HEK293 (cell line): Measurements from ENCODE around the gene CAMK2G.

Experiments used
- CTCF ChIA-PET: fragments of 350-600 bp; formaldehyde crosslinking; extraction: SDS; loops from one replicate; lab custom pipeline; 2021; ENCODE audit warnings: antibody characterized with exemption; lab: Yijun Ruan, JAX
- POLR2A ChIA-PET: fragments of 300-600 bp; formaldehyde crosslinking; extraction: SDS; loops from one replicate; lab custom pipeline; 2020; ENCODE audit warnings: antibody characterized with exemption, inconsistent platforms; lab: Yijun Ruan, JAX
- H3K27ac ChIP-seq: fragments of 200-500 bp; sonication (Bioruptor generic); 2 replicates; pipeline ENCODE4 v1.5.1; 2014; ENCODE audit warnings: low read depth, low read length, control low read depth, inconsistent platforms; ENCODE audit errors: extremely low read depth
- H3K36me3 ChIP-seq, 2 experiments: fragments of 200-500 bp in 1 of 2; sonication (Bioruptor generic) in 1 of 2; 1 replicate in 1 of 2; 2 replicates in 1 of 2; pipeline ENCODE4 v1.5.1; 2014 to 2017; ENCODE audit warnings: inconsistent platforms in 2 of 2, low read length in 2 of 2; ENCODE audit not compliant: control insufficient read depth in 2 of 2, insufficient read depth in 1 of 2
- H3K4me1 ChIP-seq: fragments of 200-500 bp; sonication (Bioruptor generic); 2 replicates; pipeline ENCODE4 v1.5.1; 2014; ENCODE audit warnings: mild to moderate bottlenecking, low read length, inconsistent platforms; ENCODE audit not compliant: control insufficient read depth, insufficient read depth
- H3K4me3 ChIP-seq: 2 replicates; pipeline ENCODE4 v1.5.1; 2011; ENCODE audit warnings: low read depth, mild to moderate bottlenecking, control low read depth, low read length, moderate library complexity
- H3K9me3 ChIP-seq: fragments of 200-500 bp; sonication (Bioruptor generic); 2 replicates; pipeline ENCODE4 v1.5.1; 2014; ENCODE audit warnings: low read depth, low read length, inconsistent platforms; ENCODE audit not compliant: control insufficient read depth, insufficient read depth
- EGR2 ChIP-seq: fragments of 450-650 bp; formaldehyde crosslinking; IDR thresholded peaks from 2 replicates; pipeline ENCODE4 v1.5.1; 2016; ENCODE audit warnings: low read depth, missing biosample characterization, missing genetic modification characterization
- KLF8 ChIP-seq: fragments of 450-650 bp; formaldehyde crosslinking; IDR thresholded peaks from 2 replicates; pipeline ENCODE4 v1.5.1; 2016; ENCODE audit warnings: missing biosample characterization, missing genetic modification characterization
- OSR2 ChIP-seq: fragments of 450-650 bp; formaldehyde crosslinking; IDR thresholded peaks from 2 replicates; pipeline ENCODE4 v1.5.1; 2016; ENCODE audit warnings: missing biosample characterization, missing genetic modification characterization
- ZFP69B ChIP-seq: fragments of 450-650 bp; formaldehyde crosslinking; IDR thresholded peaks from 2 replicates; pipeline ENCODE4 v1.5.1; 2016; ENCODE audit warnings: missing biosample characterization, missing genetic modification characterization
- ZNF223 ChIP-seq: fragments of 450-650 bp; formaldehyde crosslinking; IDR thresholded peaks from 2 replicates; pipeline ENCODE4 v1.5.1; 2016; ENCODE audit warnings: missing biosample characterization, missing genetic modification characterization
- ZNF266 ChIP-seq: fragments of 450-650 bp; formaldehyde crosslinking; IDR thresholded peaks from 2 replicates; pipeline ENCODE4 v1.5.1; 2016; ENCODE audit warnings: missing biosample characterization, missing genetic modification characterization, low read depth
- ZNF350 ChIP-seq: fragments of 450-650 bp; formaldehyde crosslinking; IDR thresholded peaks from 2 replicates; pipeline ENCODE4 v1.5.0; 2017; ENCODE audit warnings: missing biosample characterization, mild to moderate bottlenecking, missing genetic modification characterization
- ZNF416 ChIP-seq: fragments of 450-650 bp; formaldehyde crosslinking; IDR thresholded peaks from 2 replicates; pipeline ENCODE4 v1.5.1; 2016; ENCODE audit warnings: missing biosample characterization, missing genetic modification characterization
- ZNF501 ChIP-seq: fragments of 450-650 bp; formaldehyde crosslinking; IDR thresholded peaks from 2 replicates; pipeline ENCODE4 v1.5.1; 2016; ENCODE audit warnings: missing biosample characterization, missing genetic modification characterization
- ZNF530 ChIP-seq: fragments of 450-650 bp; formaldehyde crosslinking; IDR thresholded peaks from 2 replicates; pipeline ENCODE4 v1.5.1; 2016; ENCODE audit warnings: low read depth, missing biosample characterization, missing genetic modification characterization
- ZNF707 ChIP-seq: fragments of 450-650 bp; formaldehyde crosslinking; IDR thresholded peaks from 2 replicates; pipeline ENCODE4 v1.5.1; 2016; ENCODE audit warnings: missing biosample characterization, missing genetic modification characterization
- ZNF843 ChIP-seq: fragments of 450-650 bp; formaldehyde crosslinking; IDR thresholded peaks from 2 replicates; pipeline ENCODE4 v1.5.1; 2016; ENCODE audit warnings: missing biosample characterization, missing genetic modification characterization
- TF ChIP-seq, protein P1 (sequence below): fragments of 450-650 bp; formaldehyde crosslinking; IDR thresholded peaks from 2 replicates; pipeline ENCODE4 v1.5.1; 2016; ENCODE audit warnings: missing biosample characterization, missing genetic modification characterization
- TF ChIP-seq, protein P2 (sequence below): sonication (generic); formaldehyde crosslinking; IDR thresholded peaks from 2 replicates; pipeline ENCODE4 v1.8.1; 2022; ENCODE audit warnings: mild to moderate bottlenecking, moderate library complexity, missing genetic modification reagents
- TF ChIP-seq, protein P3 (sequence below): fragments of 450-650 bp; formaldehyde crosslinking; IDR thresholded peaks from 2 replicates; pipeline ENCODE4 v1.5.1; 2016; ENCODE audit warnings: missing biosample characterization, missing genetic modification characterization
- TF ChIP-seq, protein P4 (sequence below): fragments of 450-650 bp; formaldehyde crosslinking; conservative IDR thresholded peaks from 2 replicates; pipeline ENCODE4 v1.5.1; 2016; ENCODE audit warnings: low read depth, missing biosample characterization, missing genetic modification characterization
- TF ChIP-seq, protein P5 (sequence below): fragments of 450-650 bp; formaldehyde crosslinking; IDR thresholded peaks from 2 replicates; pipeline ENCODE4 v1.5.1; 2016; ENCODE audit warnings: missing biosample characterization, missing genetic modification characterization

CAMK2G gene

DNA sequence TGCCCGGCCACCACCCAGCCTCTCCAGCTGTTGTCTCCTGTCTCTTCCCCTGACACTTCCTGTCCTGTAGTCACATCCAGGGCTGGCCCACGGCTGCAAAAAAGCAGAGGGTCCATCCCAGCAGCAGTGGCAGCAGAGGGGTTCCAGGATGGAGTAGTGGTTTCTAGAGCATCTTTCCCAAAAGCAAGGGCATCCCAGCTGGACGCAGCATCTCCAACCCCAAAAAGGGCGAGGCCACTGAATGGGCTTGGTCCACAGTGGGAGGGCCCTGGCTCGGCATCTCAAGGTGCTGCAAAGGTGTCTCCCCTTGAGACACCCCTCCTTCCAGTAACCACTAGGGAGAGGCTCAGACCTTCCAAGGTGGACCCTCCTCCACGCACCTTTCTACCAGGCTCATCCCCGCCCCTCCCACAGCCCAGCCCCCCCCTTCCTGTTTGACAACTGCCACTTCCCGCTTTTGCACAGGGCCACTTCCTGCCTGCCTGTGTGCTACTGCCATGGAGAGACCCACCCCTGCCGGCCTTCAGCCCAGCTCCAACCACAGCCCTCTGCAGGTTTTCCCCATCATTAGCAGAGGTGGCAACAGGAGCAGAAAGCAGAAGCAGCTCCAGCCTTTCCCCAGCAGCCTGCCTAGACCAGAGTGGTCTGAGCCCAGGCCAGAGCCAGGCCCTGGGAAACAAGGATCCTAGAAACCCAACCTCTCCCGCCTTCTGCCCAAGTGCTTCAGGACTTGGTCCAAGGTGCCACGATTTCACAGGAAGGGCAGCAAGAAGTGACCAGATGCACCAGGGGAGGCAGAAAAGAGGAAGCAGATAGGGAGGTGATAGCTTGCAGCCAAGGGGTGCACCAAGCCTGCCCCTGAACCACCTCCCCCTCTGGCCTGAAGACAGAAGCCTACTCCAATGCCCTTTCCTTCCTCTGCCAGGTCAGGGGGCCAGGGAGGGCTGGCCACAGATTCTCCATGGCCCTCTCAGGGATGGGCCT is 8.6 kb downstream of the CAMK2G start (continued):
- TF ChIP-seq, protein P1, sequence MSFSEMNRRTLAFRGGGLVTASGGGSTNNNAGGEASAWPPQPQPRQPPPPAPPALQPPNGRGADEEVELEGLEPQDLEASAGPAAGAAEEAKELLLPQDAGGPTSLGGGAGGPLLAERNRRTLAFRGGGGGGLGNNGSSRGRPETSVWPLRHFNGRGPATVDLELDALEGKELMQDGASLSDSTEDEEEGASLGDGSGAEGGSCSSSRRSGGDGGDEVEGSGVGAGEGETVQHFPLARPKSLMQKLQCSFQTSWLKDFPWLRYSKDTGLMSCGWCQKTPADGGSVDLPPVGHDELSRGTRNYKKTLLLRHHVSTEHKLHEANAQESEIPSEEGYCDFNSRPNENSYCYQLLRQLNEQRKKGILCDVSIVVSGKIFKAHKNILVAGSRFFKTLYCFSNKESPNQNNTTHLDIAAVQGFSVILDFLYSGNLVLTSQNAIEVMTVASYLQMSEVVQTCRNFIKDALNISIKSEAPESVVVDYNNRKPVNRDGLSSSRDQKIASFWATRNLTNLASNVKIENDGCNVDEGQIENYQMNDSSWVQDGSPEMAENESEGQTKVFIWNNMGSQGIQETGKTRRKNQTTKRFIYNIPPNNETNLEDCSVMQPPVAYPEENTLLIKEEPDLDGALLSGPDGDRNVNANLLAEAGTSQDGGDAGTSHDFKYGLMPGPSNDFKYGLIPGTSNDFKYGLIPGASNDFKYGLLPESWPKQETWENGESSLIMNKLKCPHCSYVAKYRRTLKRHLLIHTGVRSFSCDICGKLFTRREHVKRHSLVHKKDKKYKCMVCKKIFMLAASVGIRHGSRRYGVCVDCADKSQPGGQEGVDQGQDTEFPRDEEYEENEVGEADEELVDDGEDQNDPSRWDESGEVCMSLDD: no peak
- TF ChIP-seq, all 188 proteins: peak for 3

DNA sequence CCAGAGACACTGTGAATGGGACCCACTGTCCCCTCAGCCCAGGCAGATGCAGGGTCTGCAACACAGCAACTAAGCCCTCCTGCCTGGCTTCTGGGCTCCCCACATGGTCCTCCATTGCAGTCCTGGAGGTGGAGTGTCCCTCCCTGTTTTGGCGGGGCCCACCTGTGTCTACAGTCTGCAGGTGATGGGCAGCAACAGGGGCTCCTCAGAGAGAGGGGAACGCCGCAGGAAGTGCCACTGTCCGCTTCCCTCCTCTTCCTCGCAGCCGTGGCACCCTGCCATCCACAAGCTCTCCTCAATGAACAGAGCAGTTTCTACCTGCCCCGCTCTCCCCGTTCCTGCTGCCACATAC is 9.3 kb downstream of the CAMK2G start:
- ChIA-PET CTCF (interaction anchor here (0.6 to 3.7 kb wide), 2 partner anchors 15 to 235 kb away, joined by 3 to 33 read pairs; no protein-coding TSS in a partner anchor), POLR2A (no interaction called here)
- no peak overlapping the region for H3K27ac ChIP-seq
- TF ChIP-seq, protein P2, sequence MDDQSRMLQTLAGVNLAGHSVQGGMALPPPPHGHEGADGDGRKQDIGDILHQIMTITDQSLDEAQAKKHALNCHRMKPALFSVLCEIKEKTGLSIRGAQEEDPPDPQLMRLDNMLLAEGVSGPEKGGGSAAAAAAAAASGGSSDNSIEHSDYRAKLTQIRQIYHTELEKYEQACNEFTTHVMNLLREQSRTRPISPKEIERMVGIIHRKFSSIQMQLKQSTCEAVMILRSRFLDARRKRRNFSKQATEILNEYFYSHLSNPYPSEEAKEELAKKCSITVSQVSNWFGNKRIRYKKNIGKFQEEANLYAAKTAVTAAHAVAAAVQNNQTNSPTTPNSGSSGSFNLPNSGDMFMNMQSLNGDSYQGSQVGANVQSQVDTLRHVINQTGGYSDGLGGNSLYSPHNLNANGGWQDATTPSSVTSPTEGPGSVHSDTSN (CRISPR knock-in tag): no peak
- TF ChIP-seq, protein P3, sequence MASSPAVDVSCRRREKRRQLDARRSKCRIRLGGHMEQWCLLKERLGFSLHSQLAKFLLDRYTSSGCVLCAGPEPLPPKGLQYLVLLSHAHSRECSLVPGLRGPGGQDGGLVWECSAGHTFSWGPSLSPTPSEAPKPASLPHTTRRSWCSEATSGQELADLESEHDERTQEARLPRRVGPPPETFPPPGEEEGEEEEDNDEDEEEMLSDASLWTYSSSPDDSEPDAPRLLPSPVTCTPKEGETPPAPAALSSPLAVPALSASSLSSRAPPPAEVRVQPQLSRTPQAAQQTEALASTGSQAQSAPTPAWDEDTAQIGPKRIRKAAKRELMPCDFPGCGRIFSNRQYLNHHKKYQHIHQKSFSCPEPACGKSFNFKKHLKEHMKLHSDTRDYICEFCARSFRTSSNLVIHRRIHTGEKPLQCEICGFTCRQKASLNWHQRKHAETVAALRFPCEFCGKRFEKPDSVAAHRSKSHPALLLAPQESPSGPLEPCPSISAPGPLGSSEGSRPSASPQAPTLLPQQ (tag by site-specific recombination): peak; percentile 62; the same call in 1 of the 2 replicates
- TF ChIP-seq ZFP69B (tag by site-specific recombination): peak; percentile 23; the same call in 1 of the 2 replicates
- TF ChIP-seq, protein P4, sequence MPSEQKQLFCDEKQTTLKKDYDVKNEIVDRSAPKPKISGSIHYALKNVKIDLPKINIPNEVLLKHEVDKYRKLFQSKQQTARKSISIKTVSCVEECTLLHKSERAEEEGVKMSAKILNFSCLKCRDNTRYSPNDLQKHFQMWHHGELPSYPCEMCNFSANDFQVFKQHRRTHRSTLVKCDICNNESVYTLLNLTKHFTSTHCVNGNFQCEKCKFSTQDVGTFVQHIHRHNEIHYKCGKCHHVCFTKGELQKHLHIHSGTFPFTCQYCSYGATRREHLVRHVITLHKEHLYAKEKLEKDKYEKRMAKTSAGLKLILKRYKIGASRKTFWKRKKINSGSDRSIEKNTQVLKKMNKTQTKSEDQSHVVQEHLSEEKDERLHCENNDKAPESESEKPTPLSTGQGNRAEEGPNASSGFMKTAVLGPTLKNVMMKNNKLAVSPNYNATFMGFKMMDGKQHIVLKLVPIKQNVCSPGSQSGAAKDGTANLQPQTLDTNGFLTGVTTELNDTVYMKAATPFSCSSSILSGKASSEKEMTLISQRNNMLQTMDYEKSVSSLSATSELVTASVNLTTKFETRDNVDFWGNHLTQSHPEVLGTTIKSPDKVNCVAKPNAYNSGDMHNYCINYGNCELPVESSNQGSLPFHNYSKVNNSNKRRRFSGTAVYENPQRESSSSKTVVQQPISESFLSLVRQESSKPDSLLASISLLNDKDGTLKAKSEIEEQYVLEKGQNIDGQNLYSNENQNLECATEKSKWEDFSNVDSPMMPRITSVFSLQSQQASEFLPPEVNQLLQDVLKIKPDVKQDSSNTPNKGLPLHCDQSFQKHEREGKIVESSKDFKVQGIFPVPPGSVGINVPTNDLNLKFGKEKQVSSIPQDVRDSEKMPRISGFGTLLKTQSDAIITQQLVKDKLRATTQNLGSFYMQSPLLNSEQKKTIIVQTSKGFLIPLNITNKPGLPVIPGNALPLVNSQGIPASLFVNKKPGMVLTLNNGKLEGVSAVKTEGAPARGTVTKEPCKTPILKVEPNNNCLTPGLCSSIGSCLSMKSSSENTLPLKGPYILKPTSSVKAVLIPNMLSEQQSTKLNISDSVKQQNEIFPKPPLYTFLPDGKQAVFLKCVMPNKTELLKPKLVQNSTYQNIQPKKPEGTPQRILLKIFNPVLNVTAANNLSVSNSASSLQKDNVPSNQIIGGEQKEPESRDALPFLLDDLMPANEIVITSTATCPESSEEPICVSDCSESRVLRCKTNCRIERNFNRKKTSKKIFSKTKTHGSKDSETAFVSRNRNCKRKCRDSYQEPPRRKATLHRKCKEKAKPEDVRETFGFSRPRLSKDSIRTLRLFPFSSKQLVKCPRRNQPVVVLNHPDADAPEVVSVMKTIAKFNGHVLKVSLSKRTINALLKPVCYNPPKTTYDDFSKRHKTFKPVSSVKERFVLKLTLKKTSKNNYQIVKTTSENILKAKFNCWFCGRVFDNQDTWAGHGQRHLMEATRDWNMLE: no peak
- TF ChIP-seq, all 188 proteins: peak for 2
- Histone ChIP-seq H3K36me3 (peaks cover 3 to 71% of the 10 kb centered on the region in 2 experiments; a peak in 2 of 3 replicates), H3K9me3 (no peaks in the 10 kb centered on the region), H3K4me3 (no peak overlapping the region), H3K4me1 (no peaks in the 10 kb centered on the region)

DNA sequence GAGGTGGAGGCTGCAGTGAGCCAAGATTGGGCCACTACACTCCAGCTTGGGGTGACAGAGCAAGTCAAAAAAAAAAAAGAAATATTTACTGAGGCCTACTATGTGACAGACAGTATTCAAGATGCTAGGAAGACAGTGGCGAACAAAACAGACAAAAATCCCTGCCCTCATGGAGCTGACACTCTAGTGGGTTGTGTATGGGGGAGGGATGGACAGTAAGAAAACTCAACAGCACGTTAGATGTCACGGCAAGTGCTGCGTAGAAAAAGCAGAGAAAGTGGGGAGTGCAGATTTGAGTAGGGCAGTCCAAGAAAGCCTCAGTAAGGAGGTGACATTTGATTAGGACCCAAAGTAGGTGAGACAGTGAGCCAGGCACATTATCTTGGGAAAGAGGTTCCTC is 10.1 kb downstream of the CAMK2G start:
- POLR2A ChIA-PET: interaction anchor here (1.1 kb wide), 1 partner anchor 34 kb away, joined by 3 read pairs; no protein-coding TSS in a partner anchor
- CTCF ChIA-PET: interaction anchor here (0.6 to 3.7 kb wide), 3 partner anchors 14 to 234 kb away, joined by 3 to 33 read pairs (median 20); no protein-coding TSS in a partner anchor
- Histone ChIP-seq H3K4me1 (no peaks in the 10 kb centered on the region), H3K27ac (no peak overlapping the region), H3K9me3 (no peaks in the 10 kb centered on the region), H3K36me3 (peaks cover 3 to 72% of the 10 kb centered on the region in 2 experiments; a peak in 2 of 3 replicates), H3K4me3 (no peak overlapping the region)
- TF ChIP-seq ZNF266 (tag by site-specific recombination) (no peak), ZNF843 (tag by site-specific recombination) (no peak), KLF8 (tag by site-specific recombination) (no peak), ZNF223 (tag by site-specific recombination) (no peak), ZNF530 (tag by site-specific recombination) (no peak), ZNF416 (tag by site-specific recombination) (no peak), ZNF707 (tag by site-specific recombination) (no peak), ZNF350 (tag by site-specific recombination) (no peak), ZNF501 (tag by site-specific recombination) (no peak), OSR2 (tag by site-specific recombination) (no peak), EGR2 (no peak)
- TF ChIP-seq, protein P5, sequence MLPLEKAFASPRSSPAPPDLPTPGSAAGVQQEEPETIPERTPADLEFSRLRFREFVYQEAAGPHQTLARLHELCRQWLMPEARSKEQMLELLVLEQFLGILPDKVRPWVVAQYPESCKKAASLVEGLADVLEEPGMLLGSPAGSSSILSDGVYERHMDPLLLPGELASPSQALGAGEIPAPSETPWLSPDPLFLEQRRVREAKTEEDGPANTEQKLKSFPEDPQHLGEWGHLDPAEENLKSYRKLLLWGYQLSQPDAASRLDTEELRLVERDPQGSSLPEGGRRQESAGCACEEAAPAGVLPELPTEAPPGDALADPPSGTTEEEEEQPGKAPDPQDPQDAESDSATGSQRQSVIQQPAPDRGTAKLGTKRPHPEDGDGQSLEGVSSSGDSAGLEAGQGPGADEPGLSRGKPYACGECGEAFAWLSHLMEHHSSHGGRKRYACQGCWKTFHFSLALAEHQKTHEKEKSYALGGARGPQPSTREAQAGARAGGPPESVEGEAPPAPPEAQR (tag by site-specific recombination): no peak
